NOMO-1 (cell line): ENCODE measurements around the gene FCN2.
"Not testable (repeated sequence)": the region's sequence is repeated elsewhere in the genome, so short reads cannot be mapped to it uniquely, and the experiment has no call there.

Source experiments
- DNase-seq, 2 experiments: peaks; one replicate each; lab custom pipeline; 2025; ENCODE audit not compliant: unreplicated experiment in 2 of 2; lab: John Stamatoyannopoulos, UW

The FCN2 gene

DNA sequence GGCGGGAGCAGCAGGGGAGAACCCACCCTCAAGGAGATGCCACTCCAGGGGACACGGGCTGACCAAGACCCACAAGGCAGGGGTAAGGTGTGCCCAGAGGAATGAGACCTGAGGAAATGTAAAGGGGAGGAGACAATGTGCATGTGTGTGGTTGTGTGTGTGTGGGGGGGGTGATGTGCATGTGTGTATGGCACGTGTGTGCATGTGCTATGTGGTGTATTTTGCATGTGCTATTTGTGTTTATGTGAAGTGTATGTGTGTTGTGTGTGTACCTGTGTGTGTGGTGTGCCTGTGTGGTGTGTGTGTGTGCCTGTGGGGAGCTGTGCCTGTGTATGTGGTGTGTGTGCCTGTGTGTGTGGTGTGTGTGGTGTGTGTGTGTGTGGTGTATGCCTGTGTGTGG is 33.5 kb upstream of the FCN2 start:
- DNase-seq, result no peak

DNA sequence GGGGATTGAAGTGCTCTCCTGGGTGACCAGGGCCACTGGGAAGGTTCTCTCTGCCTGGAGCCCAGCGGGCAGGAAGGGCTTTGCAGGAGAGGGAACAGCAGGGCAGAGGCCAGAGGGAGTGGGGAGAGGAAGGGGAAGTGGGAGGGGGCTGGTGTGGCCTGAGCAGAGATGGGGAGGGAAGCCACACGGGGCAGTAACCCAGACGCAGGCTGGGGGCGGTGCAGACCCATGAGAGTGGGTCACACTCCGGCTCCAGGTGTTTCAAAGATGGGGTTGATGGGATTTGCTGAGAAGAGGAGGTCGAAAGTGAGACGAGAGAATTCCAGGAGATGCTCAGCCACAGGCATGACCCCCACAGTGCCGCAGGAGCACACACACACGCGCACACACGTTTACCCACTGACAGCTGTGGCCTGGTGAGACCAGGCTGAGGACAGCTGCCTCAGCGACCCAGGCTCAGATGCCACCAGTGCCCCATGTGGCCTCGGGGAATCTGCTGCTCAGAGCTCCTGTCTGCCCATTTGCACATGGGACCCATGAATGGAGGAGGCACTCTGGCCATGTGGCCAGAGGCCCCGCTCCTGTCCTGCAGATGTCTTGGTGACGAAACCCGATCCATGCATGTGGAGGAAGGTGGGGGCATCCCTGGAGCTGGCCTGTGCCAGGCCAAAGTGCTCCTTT is 32.7 kb upstream of the FCN2 start:
- DNase-seq, result no peak

DNA sequence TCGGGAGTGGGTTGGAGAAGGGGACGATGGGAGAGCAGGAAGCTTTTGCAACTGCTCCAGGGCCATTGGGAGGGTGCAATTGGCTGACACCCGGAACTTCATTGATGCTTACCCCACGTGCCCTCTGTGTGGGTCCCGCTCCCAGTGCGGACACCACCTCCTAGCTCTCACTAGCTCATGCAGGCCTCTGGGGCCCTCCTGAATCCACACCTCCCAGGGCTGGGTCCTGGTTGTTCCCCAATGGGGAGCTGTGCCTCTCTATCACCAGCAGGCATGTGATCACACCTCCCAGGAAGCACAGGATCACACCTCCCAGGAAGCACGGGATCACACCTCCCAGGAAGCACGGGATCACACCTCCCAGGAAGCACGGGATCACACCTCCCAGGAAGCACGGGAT is 32.1 kb upstream of the FCN2 start:
- no peak for DNase-seq

DNA sequence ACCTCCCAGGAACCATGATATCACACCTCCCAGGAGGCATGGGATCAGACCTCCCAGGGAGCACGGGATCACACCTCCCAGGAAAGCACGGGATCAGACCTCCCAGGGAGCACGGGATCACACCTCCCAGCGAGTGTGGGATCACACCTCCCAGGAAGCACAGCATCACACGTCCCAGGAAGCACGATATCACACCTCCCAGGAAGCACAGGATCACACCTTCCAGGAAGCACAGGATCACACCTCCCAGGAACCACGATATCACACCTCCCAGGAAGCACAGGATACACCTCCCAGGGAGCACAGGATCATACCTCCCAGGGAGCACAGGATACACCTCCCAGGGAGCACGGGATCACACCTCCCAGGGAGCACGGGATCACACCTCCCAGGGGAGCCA is 30.0 kb upstream of the FCN2 start:
- no peak for DNase-seq

DNA sequence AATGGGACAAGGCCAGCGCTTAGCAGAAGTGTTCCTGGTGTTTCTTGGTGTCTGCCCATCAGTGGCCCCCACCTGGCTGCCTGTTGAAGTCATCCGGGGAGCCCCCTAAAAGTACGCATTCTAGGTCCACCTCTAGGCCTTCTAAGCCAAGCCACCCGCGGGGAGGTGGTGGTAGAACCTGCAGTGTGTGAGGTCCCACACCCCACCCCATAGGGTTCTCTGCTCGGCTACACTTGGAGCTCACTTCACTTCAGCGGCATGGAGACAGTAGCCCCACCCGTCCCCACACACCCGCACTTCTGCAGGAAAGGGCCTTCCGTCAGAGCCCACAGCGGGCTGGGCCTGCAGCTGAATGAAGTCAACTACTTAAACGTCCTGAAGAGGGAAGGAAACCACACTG is 29.6 kb upstream of the FCN2 start:
- DNase-seq, result no peak

DNA sequence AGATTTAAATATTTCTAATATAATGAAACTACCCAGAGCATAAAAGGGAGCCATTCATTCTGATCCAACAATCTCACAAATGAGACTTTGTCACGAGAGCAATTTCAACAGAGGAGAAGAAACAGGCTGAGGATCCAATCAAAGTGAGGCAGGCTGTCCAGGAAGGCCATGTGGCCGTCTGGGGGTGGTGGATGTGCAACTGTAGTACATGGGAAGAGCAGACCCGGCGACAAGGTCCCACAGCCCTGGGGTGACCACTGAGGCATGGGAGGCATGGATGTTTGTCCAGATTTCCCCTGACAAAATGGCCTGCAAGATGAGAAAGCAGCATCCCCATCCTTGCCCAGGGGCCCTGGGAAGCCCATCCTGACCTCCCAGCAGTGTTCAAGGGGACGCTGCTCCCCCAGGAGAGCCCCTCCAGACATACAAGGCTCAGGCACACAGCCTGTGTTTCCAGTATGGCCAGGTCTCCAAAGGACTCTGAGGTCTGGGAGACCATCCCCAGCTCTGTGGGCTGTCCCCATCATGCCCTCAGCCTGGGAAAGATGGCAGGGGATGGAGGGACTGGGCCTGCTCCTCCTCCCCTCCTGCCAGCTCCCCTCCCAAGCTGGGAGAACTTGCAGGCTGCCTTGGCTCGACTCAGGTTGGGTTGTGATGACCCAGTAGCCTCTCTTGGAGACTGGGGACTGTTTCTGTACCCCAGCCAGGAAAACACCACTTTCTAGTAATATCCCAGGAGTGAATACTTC is 27.5 kb upstream of the FCN2 start:
- no peak for DNase-seq

DNA sequence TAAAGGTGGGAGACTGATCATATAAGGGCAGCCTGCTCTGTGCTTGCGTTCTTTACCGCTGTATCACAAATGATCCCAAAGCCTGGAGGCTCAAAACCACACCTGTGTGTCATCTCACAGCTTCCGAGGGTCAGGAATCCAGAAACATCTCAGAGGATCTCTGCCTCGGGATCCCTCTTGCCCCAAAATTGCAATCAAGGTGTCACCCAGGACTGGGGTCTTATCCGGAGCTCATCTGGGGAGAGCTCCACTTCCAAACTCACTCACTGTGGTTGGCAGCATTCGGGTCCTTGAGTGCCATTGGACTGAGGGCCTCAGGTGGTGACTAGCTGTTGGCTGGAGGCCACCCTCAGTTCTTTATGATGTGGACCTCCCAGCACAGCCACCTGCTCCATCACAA is 26.7 kb upstream of the FCN2 start:
- no peak for DNase-seq

DNA sequence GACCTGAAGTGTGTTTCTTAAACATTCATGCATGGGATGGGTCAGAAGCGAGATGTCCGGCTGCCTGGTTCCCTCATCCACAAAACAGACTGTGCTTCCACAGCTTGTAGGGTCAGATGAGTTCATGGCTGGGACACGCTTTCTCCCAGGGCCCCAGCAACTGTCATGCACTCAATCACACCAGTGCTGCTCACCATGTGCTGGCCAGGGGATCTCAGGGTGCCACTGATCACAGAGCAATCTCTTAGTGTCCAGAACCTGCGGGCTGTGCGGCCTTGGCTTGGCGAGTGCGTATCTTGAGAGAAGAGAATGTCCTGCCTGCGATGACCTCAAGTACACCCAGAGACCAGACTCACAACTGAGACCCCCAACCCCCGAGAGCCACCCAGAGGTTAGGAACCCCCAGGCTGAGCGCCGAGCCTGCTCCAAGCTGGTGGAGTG is 26.0 kb upstream of the FCN2 start:
- DNase-seq, result no peak

DNA sequence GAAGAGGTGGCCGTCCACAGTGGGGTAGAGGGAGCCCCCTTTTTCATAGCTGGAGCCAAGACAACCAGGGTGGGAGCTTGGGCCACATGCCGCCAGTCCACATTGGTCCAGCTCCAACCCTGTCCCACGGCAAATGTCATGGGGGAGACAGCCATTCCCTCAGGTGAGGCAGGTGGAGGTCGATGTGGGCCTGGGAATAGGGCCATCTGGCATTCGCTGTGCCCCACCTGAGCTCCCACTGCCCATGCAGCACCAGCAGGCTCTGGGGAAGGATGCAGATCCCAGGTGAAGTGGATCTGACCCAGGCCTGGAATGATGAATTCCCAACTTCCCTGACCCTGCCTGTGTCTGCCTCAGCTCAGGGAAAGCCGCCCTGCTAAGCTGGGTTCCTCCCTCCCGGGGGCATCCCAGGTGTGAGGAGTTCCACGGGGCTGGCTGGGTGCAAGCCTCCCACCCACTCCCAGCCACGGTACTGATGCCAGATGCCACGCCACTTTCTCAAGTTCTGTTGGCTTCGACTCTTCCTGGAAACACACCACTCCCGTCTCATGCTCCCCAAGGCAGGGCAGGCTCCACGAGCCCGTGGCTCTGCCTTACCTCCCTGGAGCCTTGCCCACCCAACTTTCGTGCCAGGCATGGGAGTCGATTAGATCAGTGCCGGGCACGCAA is 25.2 kb upstream of the FCN2 start:
- no peak for DNase-seq

DNA sequence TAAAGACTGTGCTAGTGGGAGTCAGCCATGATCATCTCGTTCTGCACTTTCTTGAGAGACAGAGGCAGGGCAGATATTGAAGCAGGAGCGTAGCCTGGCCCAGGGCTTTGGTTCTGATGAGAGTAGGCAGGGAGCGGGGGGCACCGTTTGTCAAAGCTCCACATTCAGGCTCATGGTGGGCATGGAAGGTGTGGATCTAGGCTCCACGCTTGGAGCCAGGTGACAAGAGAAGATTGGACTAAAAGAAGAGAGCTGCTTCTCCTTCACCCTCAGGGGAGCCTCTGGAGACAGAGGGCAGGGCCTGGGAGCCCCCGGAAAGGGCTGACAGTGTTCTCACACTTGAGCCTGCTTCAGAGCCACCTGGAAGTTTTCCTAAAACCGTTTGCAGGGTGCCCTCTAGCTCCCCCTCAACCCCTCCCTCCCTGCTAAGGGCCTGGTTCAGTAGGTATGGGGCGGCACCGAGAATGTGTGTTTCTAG is 24.7 kb upstream of the FCN2 start:
- DNase-seq, result no peak

DNA sequence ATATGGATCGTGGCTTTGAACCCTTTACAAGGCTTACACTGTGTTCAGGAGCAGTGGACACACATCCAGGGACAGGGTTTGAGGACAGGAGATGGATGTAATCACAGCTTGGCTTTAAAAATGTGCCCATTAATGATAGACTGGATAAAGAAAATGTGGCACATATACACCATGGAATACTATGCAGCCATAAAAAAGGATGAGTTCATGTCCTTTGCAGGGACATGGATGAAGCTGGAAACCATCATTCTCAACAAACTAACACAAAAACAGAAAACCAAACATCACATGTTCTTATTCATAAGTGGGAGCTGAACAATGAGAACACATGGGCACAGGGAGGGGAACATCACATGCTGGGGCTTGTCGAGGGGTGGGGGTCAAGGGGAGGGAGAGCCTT is 23.2 kb upstream of the FCN2 start:
- DNase-seq, result not testable (repeated sequence)

DNA sequence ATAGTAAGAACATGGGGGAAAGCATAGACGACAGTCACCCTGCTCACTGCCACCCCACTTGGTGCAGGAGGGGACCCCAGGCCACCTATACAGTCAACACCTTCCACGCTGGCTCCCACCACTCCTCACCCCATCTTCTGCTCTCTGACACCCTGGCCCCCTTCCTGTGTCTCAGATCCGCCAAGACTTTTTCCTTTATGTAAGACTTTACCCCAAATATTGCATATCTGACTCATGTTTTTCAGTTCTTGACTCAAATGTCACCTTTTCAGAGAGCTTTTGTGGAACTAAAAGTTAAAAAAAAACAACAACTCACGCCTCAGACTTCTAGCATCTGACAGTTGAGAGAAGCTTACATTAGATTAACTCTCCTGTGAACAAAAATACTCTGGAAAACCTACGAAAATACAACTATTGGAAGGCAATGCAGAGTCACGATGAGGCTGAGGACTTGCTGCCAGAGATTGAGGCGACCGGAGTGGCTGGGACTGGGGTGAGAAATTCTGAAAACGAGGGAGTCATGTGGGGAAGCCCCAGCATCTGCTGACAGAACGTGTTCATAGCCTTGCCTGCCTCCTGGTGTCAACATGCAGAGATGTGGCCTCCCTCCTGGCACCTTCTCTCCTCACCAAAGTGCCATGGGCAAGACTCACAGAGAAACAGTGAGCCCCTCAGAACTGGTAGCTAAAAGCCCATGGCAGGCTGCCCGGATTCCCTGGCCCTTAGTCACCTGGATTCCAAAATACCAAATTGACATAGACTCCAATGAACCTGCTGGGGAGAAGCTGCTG is 22.4 kb upstream of the FCN2 start:
- DNase-seq, result no peak

DNA sequence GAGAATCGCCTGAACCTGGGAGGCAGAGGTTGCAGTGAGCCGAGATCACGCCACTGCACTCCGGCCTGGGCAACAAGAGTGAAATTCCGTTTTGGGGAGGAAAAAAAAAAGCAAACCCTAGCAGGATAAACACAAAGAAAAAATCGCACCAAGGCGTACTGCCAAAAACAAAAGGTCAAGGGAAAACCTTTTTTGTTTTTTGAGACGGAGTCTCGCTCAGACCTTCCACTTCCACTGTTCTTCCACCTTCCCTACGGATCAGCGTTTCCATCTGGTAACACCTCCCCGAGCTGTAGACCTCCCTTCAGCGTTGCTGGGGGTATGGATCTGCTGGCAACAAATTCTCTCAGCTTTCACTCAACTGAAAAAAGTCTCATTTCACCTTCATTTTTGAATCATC is 20.1 kb upstream of the FCN2 start:
- DNase-seq, result no peak

DNA sequence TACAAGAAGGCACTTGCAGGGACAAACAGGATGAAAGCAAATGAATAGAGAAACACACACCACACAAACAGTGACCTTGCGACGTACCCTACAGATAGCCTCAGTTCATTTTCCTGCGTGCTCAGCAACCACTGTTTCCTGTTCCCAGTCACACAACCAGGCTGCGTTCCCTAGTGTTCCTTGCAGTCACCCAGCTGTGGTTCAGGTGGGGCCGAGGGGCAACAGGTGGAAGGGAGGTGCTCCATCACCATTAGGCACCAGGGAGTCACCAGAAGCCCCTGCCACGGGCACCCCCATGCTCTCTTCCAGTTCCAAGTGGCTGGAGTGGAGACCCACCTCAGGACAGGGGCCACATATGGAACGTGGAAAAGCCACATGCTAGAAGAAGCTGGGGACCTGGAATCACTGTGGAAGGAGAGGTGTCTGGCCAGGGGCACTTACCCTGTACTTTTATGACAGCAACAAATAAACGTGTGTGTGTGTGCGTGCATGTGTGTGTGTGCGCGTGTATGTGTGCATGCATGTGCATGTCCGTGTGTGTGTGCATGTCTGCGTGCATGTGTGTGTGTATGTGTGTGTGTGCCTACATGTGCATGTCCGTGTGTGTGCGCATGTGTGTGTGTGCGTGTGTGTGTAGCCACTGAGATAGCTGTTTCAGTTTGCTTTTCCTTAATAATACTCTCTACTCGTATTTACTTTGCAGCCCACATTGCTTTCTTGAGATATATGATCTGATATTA is 18.8 kb upstream of the FCN2 start:
- DNase-seq, result no peak

DNA sequence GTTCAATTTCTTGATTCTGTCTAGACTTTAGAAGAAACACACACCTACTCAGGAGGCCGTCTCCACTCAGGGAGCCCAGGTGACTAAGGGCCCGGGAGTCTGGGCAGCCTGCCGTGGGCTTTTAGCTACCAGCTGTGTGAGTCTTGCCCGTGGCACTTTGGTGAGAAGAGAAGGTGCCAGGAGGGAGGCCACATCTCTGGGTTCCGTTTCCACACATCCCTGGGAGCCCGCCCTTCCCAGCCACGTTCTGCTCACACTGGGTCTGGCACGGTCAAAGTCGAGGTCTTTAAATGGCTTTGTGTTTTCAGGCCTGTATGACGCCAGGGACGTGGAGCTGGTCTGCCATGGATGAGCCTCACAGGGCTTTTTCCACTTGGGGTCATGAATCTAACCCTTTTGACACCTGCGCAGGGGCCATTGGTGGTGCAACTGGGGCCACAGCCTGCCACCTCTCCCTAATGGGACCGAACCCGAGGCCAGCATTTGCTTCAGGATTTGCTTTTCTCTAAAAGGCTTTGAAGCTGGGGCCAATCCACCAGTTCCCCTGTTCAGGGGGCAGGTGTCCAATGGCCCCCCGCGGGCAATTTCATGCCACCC is 17.2 kb upstream of the FCN2 start:
- DNase-seq, result no peak

DNA sequence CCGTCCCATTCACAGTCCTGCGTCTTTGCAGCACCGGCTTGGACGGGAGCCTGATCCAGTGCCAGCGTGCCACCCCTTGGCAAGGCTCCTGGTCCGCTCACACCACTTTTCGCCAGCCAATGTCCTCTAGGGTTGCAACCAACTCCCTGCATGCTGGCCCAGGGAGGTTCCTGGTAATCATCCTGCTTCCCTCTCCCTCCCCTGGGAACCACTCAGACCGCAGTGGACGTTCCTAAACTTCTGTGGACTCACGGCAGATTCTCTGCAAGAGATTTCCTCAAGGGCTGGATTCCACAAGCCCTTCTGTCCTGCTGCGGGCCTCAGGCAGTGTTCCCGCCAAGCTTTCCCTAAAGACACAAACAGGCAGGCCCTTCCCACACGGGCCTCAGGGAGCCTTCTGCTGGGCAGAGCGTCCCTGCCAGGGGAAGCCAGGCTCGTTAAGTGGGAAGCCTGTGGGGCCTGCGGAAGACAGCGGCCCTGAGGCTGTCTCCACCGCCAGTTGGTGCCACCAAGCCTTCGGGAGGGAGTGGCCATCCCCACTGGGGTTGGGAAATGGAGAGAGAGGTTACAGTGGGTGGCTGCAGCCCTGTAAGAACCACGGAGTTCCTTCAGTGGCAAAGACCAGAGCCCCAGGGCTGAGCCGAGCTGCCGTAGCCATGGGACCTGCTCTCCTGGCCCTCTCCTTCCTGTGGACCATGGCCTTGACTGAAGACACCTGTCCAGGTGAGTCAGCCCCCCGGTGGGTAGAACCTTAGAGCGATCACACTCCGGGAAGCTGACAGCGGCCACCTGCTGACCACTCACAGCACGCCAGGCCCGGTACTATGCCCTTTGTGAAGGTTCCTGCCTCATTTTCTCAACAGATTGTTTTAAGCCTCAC is 16.4 kb upstream of the FCN2 start:
- DNase-seq, result no peak

DNA sequence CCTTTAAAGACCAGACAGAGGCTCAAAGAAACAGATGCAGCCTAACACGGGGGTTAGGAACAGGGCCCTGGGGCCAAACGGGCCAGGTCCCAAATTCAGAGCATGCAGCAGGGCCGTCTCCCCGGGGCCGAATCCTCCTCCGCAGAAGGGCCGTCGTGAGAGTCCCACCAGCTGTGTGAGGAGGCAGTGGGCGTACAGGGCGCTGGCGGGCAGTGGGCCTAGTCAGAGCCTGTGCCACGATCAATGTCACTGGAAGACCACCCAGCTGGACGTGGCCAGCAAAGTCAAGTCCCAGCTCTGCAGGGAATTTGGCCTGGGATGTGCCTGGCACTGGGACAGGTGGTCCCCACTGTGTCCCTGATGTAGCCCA is 15.8 kb upstream of the FCN2 start:
- no peak for DNase-seq

DNA sequence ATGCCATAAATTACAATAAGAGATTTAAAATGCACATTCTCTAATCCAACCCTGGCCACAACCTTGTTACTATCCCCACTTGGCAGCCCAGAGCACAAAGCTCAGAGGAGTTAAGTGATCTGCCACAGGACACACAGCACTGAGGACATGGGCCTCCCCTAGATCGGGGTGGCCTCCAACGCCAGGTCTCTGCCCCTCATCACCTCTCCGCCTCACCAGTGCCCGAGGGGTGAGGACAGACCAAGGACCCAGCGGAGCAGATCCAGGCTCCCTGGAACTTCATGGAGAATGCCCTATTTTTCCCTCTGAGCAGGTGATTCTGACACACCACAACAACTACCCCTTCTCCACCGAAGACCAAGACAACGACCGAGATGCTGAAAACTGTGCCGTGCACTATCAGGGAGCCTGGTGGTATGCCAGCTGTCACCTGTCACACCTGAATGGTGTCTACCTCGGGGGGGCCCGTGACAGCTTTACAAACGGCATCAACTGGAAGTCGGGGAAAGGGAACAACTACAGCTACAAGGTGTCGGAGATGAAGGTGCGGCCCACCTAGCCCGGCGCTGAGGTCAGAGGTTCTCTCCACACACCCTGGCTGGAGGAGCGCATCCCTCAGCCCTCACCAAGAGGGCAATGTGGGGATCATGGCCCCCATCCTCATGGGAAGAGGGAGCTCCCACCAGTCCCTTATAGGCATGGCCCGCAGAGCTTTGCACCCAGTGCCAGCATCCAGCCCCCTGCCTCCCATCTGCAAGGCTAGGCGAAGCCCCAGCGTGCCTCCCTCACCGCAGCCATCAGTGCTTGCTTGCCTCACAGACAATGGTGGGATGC is 12.5 kb upstream of the FCN2 start:
- no peak for DNase-seq
